ENCODE measurements around the gene DCAF17.
"Not testable (repeated sequence)": the region's sequence is repeated elsewhere in the genome, so short reads cannot be mapped to it uniquely, and the experiment has no call there.

DCAF17 gene

GRCh38 chr2:171515672-171516298 lies 81.8 kb downstream of the DCAF17 start:
- DNase-seq = no peak

GRCh38 chr2:171516793-171517192 lies 82.8 kb downstream of the DCAF17 start:
- no peak for DNase-seq

GRCh38 chr2:171520471-171520870 lies 86.4 kb downstream of the DCAF17 start:
- no peak for DNase-seq

- DNase-seq = no peak
These were observed 87.5 kb downstream of the DCAF17 start for GRCh38 chr2:171521361-171522051.

GRCh38 chr2:171522052-171522787 lies 88.2 kb downstream of the DCAF17 start, which contains the start of gene CYBRD1:
CYBRD1 (plus strand) TSS chr2:171522474; CDS start chr2:171522546, 72 bp downstream.
- DNase-seq = peak; percentile 33

GRCh38 chr2:171522788-171523087 lies 88.7 kb downstream of the DCAF17 start:
- DNase-seq = peak; percentile 13

- peak; percentile 36 for DNase-seq
These were observed 89.3 kb downstream of the DCAF17 start for GRCh38 chr2:171523088-171524017.

- no peak for DNase-seq
These were observed 90.0 kb downstream of the DCAF17 start for GRCh38 chr2:171524018-171524401.

- peak; percentile 46 for DNase-seq
These were observed 95.9 kb downstream of the DCAF17 start for GRCh38 chr2:171529914-171530313.

GRCh38 chr2:171530378-171530777 lies 96.4 kb downstream of the DCAF17 start:
- no peak for DNase-seq

- DNase-seq = not testable (repeated sequence)
These were observed 96.8 kb downstream of the DCAF17 start for GRCh38 chr2:171530859-171531258.

- no peak for DNase-seq
These were observed 97.3 kb downstream of the DCAF17 start for GRCh38 chr2:171531291-171531690.

- no peak for DNase-seq
These were observed 97.9 kb downstream of the DCAF17 start for GRCh38 chr2:171531836-171532450.

- no peak for DNase-seq
These were observed 99.3 kb downstream of the DCAF17 start for GRCh38 chr2:171533331-171533730.

All from activated CD4-positive, alpha-beta T cell treated with anti-CD3 and anti-CD28 coated beads for 48 hours (primary cell).